Panc1 (cell line): ENCODE data around the gene ZNF608. TPM values are rescaled to one million over a fixed set of nuclear protein-coding genes. Genes with fewer than 3 reads are reported as not detected.

Experiments
- ATAC-seq: fragments of 200-7000 bp; cut with Tn5 transposase; 2 replicates; pipeline ENCODE4 v1.9.1; 2020; ENCODE audit warnings: mild to moderate bottlenecking, moderate library complexity
- BruUV-seq: library from RNA; stranded (reverse); fragments of 400-500 nt; replicated peaks from 2 replicates; lab custom pipeline; 2021; lab: Mats Ljungman, UMichigan
- CTCF ChIA-PET: fragments of 300-600 bp; sonication (Branson Sonifier 250); formaldehyde crosslinking; loops from one replicate; lab custom pipeline; 2022; ENCODE audit warnings: antibody characterized with exemption; lab: Charles Lee
- POLR2A ChIA-PET: fragments of 300-600 bp; sonication (Branson Sonifier 250); formaldehyde crosslinking; loops from one replicate; lab custom pipeline; 2022; ENCODE audit warnings: antibody characterized with exemption; lab: Charles Lee
- DNase-seq: peaks from one replicate; pipeline ENCODE4 v3.0.0-alpha.2; 2010; ENCODE audit warnings: low read depth, low spot score
- H3K27ac ChIP-seq: 2 replicates; pipeline ENCODE4 v1.5.1; 2011; ENCODE audit warnings: mild to moderate bottlenecking, low read length, inconsistent platforms
- H3K27me3 ChIP-seq: fragments of 200-500 bp; sonication (Bioruptor generic); 2 replicates; pipeline ENCODE4 v1.6.0; 2014; ENCODE audit warnings: low read length, inconsistent platforms; ENCODE audit not compliant: control insufficient read depth, insufficient read depth
- H3K36me3 ChIP-seq: fragments of 200-500 bp; sonication (Bioruptor generic); 2 replicates; pipeline ENCODE4 v1.5.1; 2014; ENCODE audit warnings: inconsistent platforms, mild to moderate bottlenecking, low read length, moderate library complexity; ENCODE audit not compliant: control insufficient read depth, insufficient read depth
- H3K4me1 ChIP-seq: 2 replicates; pipeline ENCODE4 v1.5.1; 2011; ENCODE audit warnings: inconsistent platforms, mild to moderate bottlenecking, low read length, moderate library complexity; ENCODE audit not compliant: control insufficient read depth, insufficient read depth
- H3K4me3 ChIP-seq, 2 experiments: 2 replicates each; pipeline ENCODE4 v1.5.1; 2011 to 2012; ENCODE audit warnings: low read depth in 2 of 2, low read length in 2 of 2, mild to moderate bottlenecking in 2 of 2, inconsistent platforms in 1 of 2, moderate library complexity in 1 of 2
- H3K9me3 ChIP-seq: fragments of 200-500 bp; sonication (Bioruptor generic); 2 replicates; pipeline ENCODE4 v1.5.1; 2014; ENCODE audit warnings: low read depth, mild to moderate bottlenecking, inconsistent platforms, low read length, moderate library complexity; ENCODE audit not compliant: control insufficient read depth, insufficient read depth
- POLR2AphosphoS5 ChIP-seq: IDR thresholded peaks from 2 replicates; pipeline ENCODE4 v1.6.1; 2012; ENCODE audit warnings: mild to moderate bottlenecking, low read depth, low read length, moderate library complexity
- REST ChIP-seq, 2 experiments: IDR thresholded peaks; 2 replicates each; pipeline ENCODE4 v1.6.1; 2011 to 2012; ENCODE audit warnings: low read depth in 2 of 2, control low read depth in 1 of 2, low read length in 1 of 2, mild to moderate bottlenecking in 1 of 2, moderate library complexity in 1 of 2; ENCODE audit not compliant: insufficient read depth in 1 of 2
- SIN3A ChIP-seq: IDR thresholded peaks from 2 replicates; pipeline ENCODE4 v1.6.1; 2012; ENCODE audit warnings: low read depth, mild to moderate bottlenecking, low read length, moderate library complexity, borderline replicate concordance; ENCODE audit not compliant: insufficient read depth
- TCF7L2 ChIP-seq: IDR thresholded peaks from 2 replicates; pipeline ENCODE4 v1.6.1; 2011; ENCODE audit warnings: mild to moderate bottlenecking, low read depth, low read length, inconsistent platforms
- in situ Hi-C: cut with HindIII; loops from 2 replicates; pipeline ENCODE4 v1.10.0; 2016; ENCODE audit warnings: low sequenced_read_pairs, low pct_unique_long_range_greater_than_20kb
- intact Hi-C: fragments of 100-400 bp; cut with micrococcal nuclease; formaldehyde crosslinking; loops from one replicate; pipeline ENCODE4 v1.10.0; 2022; ENCODE audit not compliant: unreplicated experiment
- total RNA-seq: library from RNA; stranded (reverse); gene quantifications from one replicate; pipeline ENCODE4 v1.2.1, GENCODE V29; 2021; ENCODE audit not compliant: unreplicated experiment
- TF ChIP-seq, protein P1 (sequence below): fragments of 450-650 bp; IDR thresholded peaks from 2 replicates; pipeline ENCODE4 v1.5.1; 2017; ENCODE audit warnings: mild to moderate bottlenecking

ZNF608 gene
- total RNA-seq, 1 experiment from 2014 or later = 37.5 TPM

DNA sequence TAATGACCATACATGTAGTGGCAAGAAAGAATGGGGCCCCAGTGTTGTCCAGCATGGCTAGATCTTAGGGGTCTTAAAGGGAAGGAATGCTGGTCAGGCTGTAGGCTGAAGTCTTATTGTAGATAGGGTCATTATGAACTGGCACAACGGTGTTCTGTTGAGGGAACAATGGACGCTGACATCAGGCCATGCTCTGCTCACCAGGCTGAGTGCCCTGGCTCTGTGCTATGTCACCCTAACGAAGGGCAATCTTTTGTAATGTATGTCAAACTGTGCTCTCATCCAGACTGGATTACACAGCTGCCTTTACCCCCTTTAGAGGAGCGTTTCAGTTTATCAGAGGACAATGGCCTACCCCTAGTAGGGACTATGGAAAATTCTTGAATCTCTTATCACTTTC lies 14.6 kb upstream of the ZNF608 start:
- no peaks in the 10 kb centered on the region; the same call in 1 of the 2 replicates for H3K4me1 ChIP-seq
- no TSS peak for BruUV-seq
- in situ Hi-C loops = no loop called here
- POLR2A ChIA-PET = no interaction called here
- peak overlapping the region; percentile 30; the same call in 1 of the 2 replicates for H3K27ac ChIP-seq
- CTCF ChIA-PET = no interaction called here
- no peaks in the 10 kb centered on the region for H3K27me3 ChIP-seq
- DNase-seq (no peak), ATAC-seq (no peak)
- intact Hi-C loops = no loop called here
- TF ChIP-seq, protein P1, sequence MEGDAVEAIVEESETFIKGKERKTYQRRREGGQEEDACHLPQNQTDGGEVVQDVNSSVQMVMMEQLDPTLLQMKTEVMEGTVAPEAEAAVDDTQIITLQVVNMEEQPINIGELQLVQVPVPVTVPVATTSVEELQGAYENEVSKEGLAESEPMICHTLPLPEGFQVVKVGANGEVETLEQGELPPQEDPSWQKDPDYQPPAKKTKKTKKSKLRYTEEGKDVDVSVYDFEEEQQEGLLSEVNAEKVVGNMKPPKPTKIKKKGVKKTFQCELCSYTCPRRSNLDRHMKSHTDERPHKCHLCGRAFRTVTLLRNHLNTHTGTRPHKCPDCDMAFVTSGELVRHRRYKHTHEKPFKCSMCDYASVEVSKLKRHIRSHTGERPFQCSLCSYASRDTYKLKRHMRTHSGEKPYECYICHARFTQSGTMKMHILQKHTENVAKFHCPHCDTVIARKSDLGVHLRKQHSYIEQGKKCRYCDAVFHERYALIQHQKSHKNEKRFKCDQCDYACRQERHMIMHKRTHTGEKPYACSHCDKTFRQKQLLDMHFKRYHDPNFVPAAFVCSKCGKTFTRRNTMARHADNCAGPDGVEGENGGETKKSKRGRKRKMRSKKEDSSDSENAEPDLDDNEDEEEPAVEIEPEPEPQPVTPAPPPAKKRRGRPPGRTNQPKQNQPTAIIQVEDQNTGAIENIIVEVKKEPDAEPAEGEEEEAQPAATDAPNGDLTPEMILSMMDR = no peak
- TF ChIP-seq SIN3A (no peak), POLR2AphosphoS5 (no peak), REST (IDR thresholded peaks at IDR 0.05; ENCODE audit: insufficient read depth in 1 of 2, low read depth in 2 of 2, low read length in 1 of 2) (no peak)
- H3K36me3 ChIP-seq = no peaks in the 10 kb centered on the region
- no peak overlapping the region for H3K4me3 ChIP-seq
- no peaks in the 10 kb centered on the region for H3K9me3 ChIP-seq

GRCh38 chr5:124760608-124761007 lies 14.2 kb upstream of the ZNF608 start:
- TF ChIP-seq TCF7L2 (no peak), POLR2AphosphoS5 (no peak), SIN3A (no peak), REST (IDR thresholded peaks at IDR 0.05; ENCODE audit: insufficient read depth in 1 of 2, low read depth in 2 of 2, low read length in 1 of 2) (no peak)
- TF ChIP-seq, protein P1 = no peak
- ATAC-seq (no peak), DNase-seq (no peak)
- H3K9me3 ChIP-seq = no peaks in the 10 kb centered on the region
- ChIA-PET POLR2A (no interaction called here), CTCF (no interaction called here)
- no TSS peak for BruUV-seq
- H3K27ac ChIP-seq = peak overlapping the region; percentile 30; the same call in 1 of the 2 replicates
- H3K4me1 ChIP-seq = peaks cover 1% of the 10 kb centered on the region
- in situ Hi-C loops (no loop called here), intact Hi-C loops (no loop called here)
- H3K36me3 ChIP-seq = no peaks in the 10 kb centered on the region
- H3K4me3 ChIP-seq = no peak overlapping the region
- no peaks in the 10 kb centered on the region for H3K27me3 ChIP-seq
